DND-41 (cell line): Measurements from ENCODE around the gene RASAL2.

Experiments used
- CTCF ChIP-seq: IDR thresholded peaks from 2 replicates; pipeline ENCODE4 v1.5.1; 2012; ENCODE audit warnings: borderline replicate concordance, low read length, moderate library complexity, mild to moderate bottlenecking; ENCODE audit not compliant: poor library complexity, severe bottlenecking; ENCODE audit errors: extremely low read depth
- EZH2 ChIP-seq: IDR thresholded peaks from 3 replicates; pipeline ENCODE4 v1.6.1; 2012; ENCODE audit warnings: borderline replicate concordance, low read depth, mild to moderate bottlenecking, moderate library complexity, low read length, inconsistent platforms; ENCODE audit not compliant: severe bottlenecking

GRCh38 chr1:178311164-178311563 lies 217.3 kb downstream of the RASAL2 start:
- TF ChIP-seq CTCF: no peak
- no peak for TF ChIP-seq EZH2
